RWPE1 (cell line): ENCODE measurements around the gene SLC17A1.

Experiments
- CTCF ChIA-PET: fragments of 350-600 bp; sonication (Branson Sonifier 250); formaldehyde crosslinking; extraction: SDS; loops from one replicate; lab custom pipeline; 2021; lab: Yijun Ruan, JAX
- POLR2A ChIA-PET: fragments of 400-600 bp; formaldehyde crosslinking; extraction: SDS; loops from one replicate; lab custom pipeline; 2020; ENCODE audit warnings: antibody characterized with exemption; ENCODE audit not compliant: low non-redundant PET; lab: Yijun Ruan, JAX
- DNase-seq: peaks from one replicate; pipeline ENCODE4 v3.0.0; 2012; ENCODE audit warnings: low spot score
- H3K27ac ChIP-seq: fragments of 450-650 bp; 2 replicates; pipeline ENCODE4 v1.5.1; 2017
- TF ChIP-seq, protein P1 (sequence below): fragments of 450-650 bp; conservative IDR thresholded peaks from 2 replicates; pipeline ENCODE4 v1.5.1; 2017; ENCODE audit warnings: low read depth, mild to moderate bottlenecking

Gene SLC17A1

GRCh38 chr6:25835442-25836283 is 3.8 kb upstream of the SLC17A1 start:
- DNase-seq = no peak
- H3K27ac ChIP-seq = no peak overlapping the region
- CTCF ChIA-PET = no interaction called here
- TF ChIP-seq, protein P1, sequence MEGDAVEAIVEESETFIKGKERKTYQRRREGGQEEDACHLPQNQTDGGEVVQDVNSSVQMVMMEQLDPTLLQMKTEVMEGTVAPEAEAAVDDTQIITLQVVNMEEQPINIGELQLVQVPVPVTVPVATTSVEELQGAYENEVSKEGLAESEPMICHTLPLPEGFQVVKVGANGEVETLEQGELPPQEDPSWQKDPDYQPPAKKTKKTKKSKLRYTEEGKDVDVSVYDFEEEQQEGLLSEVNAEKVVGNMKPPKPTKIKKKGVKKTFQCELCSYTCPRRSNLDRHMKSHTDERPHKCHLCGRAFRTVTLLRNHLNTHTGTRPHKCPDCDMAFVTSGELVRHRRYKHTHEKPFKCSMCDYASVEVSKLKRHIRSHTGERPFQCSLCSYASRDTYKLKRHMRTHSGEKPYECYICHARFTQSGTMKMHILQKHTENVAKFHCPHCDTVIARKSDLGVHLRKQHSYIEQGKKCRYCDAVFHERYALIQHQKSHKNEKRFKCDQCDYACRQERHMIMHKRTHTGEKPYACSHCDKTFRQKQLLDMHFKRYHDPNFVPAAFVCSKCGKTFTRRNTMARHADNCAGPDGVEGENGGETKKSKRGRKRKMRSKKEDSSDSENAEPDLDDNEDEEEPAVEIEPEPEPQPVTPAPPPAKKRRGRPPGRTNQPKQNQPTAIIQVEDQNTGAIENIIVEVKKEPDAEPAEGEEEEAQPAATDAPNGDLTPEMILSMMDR = no peak
- POLR2A ChIA-PET = no interaction called here

GRCh38 chr6:25834950-25835349 is 3.1 kb upstream of the SLC17A1 start:
- H3K27ac ChIP-seq = no peak overlapping the region
- POLR2A ChIA-PET = no interaction called here
- CTCF ChIA-PET = no interaction called here
- DNase-seq = no peak
- TF ChIP-seq, protein P1 = no peak

DNA sequence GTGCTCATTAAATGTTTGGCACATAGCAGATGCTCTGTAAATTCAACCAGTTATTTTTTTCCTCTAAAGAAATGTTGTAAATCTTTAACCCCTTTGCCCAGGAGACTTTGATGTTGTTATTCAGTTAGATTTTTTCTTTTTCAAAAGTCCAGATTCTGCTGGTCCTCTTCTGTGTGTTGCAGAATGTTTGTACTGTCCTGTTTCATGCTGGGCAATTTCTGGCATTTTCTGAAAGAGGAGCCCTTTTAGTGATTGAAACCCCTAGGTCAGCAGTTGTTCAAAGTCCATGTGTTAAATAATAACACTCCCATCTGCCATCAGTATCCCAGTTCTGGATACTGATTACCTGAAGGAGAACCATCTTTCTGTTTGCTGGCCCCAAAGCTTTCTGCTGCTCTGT is 1.3 kb upstream of the SLC17A1 start:
- ChIA-PET POLR2A (no interaction called here), CTCF (no interaction called here)

GRCh38 chr6:25832670-25833069 is 818 bp upstream of the SLC17A1 start:
- POLR2A ChIA-PET = no interaction called here
- CTCF ChIA-PET = no interaction called here
- H3K27ac ChIP-seq = no peak overlapping the region
- TF ChIP-seq, protein P1 = no peak
- no peak for DNase-seq

More for the DNA sequence above, 1.3 kb upstream of the SLC17A1 start:
- DNase-seq = no peak
- TF ChIP-seq, protein P1 = no peak
- no peak overlapping the region for H3K27ac ChIP-seq

DNA sequence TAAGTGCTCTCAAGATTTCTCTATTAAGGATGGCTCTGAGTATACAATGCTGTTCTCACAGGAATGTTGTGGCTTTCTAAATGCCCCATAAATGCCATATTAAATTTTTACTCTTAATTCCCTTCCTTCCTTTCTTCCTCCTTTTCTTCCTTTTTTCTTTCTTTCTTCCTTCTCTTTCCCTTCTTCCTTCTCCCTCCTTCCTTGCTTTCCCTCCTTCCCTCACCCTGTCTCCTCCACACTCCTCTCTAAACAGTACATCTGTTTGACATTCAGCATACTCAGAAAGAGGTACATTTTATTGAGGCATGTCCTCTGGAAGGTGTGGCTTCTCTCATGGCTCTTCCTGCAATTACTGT is 433 bp upstream of the SLC17A1 start:
- no peak overlapping the region for H3K27ac ChIP-seq
- no peak for DNase-seq
- TF ChIP-seq, protein P1 = no peak
- ChIA-PET POLR2A (no interaction called here), CTCF (interaction anchor here (0.7 kb wide), 1 partner anchor 295 kb away, joined by 3 read pairs; no protein-coding TSS in a partner anchor)

DNA sequence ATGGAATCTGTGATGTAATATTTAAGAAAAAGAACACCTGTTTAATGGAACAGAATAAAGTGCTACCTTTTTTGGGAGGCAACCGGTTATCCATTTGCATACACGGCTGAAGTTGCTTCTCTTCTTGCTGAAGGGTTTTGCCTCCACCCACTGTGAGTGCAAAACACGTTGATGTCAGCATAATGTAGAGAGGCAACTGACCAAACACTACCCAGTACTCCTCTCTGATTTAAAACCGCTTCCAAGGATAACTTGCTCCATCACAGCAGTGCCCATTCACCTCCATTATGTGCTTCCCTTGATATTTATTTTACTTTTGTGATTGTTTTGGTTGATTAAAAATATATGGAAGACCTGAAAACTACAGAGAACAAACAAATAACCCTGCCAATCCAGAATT is 1.4 kb downstream of the SLC17A1 start:
- CTCF ChIA-PET = no interaction called here
- TF ChIP-seq, protein P1 = no peak
- POLR2A ChIA-PET = no interaction called here
- no peak overlapping the region for H3K27ac ChIP-seq
- DNase-seq = no peak
